ENCODE results near the gene PPFIA3. TPM values are rescaled to one million over a fixed set of nuclear protein-coding genes. Genes with fewer than 3 reads are reported as not detected.

The PPFIA3 gene
- total RNA-seq, 1 experiment from 2014 or later, result 56.3 TPM

GRCh38 chr19:49129238-49129583 is 9.9 kb downstream of the PPFIA3 start:
- H2AFZ ChIP-seq (ENCODE audit: low read length), result no peak overlapping the region
- ATAC-seq, result no peak
- TF ChIP-seq CTCF (conservative IDR thresholded peaks at IDR 0.05; ENCODE audit: low read depth, low read length) (no peak), EZH2 (IDR thresholded peaks at IDR 0.05; ENCODE audit: low read length, unreplicated experiment) (no peak), EZH2phosphoT487 (IDR thresholded peaks at IDR 0.05; ENCODE audit: borderline replicate concordance, low read length) (no peak)
- CTCF ChIA-PET, result no interaction called here
- H3K4me1 ChIP-seq (ENCODE audit: insufficient read depth, low read length), result no peaks in the 10 kb centered on the region; the same call in none of the 2 replicates
- H3K9me3 ChIP-seq (ENCODE audit: low read length), result no peaks in the 10 kb centered on the region
- no peak overlapping the region for H3K9ac ChIP-seq (ENCODE audit: low read length)
- H3K4me2 ChIP-seq (ENCODE audit: low read length), result no peak overlapping the region
- POLR2A ChIA-PET (ENCODE audit: unreplicated experiment), result no interaction called here
- H3K36me3 ChIP-seq (ENCODE audit: low read depth, low read length), result no peaks in the 10 kb centered on the region
- DNase-seq, result no peak
- no peaks in the 10 kb centered on the region for H4K20me1 ChIP-seq (ENCODE audit: low read length)
- no peak overlapping the region for H3K4me3 ChIP-seq (ENCODE audit: low read length)
- no peaks in the 10 kb centered on the region for H3K27me3 ChIP-seq (ENCODE audit: low read length)
- intact Hi-C loops (cut with micrococcal nuclease), result loop anchor here (2.0 kb wide), 1 partner anchor 14 kb away; no protein-coding TSS in a partner anchor
- H3F3A ChIP-seq (ENCODE audit: low read length, unreplicated experiment), result no peaks in the 10 kb centered on the region
- no TSS peak for BruUV-seq (replicated peaks)
- H3K79me2 ChIP-seq (ENCODE audit: low read length), result no peaks in the 10 kb centered on the region
- no peaks in the 10 kb centered on the region for H3K9me2 ChIP-seq (replicated peaks; ENCODE audit: low read length)
- H3K27ac ChIP-seq (ENCODE audit: low read length), result no peak overlapping the region

GRCh38 chr19:49130325-49130724 is 11.0 kb downstream of the PPFIA3 start:
- intact Hi-C loops (cut with micrococcal nuclease), result no loop called here
- no peaks in the 10 kb centered on the region for H4K20me1 ChIP-seq (ENCODE audit: low read length)
- no TSS peak for BruUV-seq (replicated peaks)
- no peaks in the 10 kb centered on the region for H3K79me2 ChIP-seq (ENCODE audit: low read length)
- no peak overlapping the region for H3K27ac ChIP-seq (ENCODE audit: low read length)
- CTCF ChIA-PET, result no interaction called here
- no peaks in the 10 kb centered on the region for H3K9me3 ChIP-seq (ENCODE audit: low read length)
- H2AFZ ChIP-seq (ENCODE audit: low read length), result no peak overlapping the region
- H3K4me1 ChIP-seq (ENCODE audit: insufficient read depth, low read length), result no peaks in the 10 kb centered on the region; the same call in none of the 2 replicates
- no peak overlapping the region for H3K9ac ChIP-seq (ENCODE audit: low read length)
- no peak overlapping the region for H3K4me2 ChIP-seq (ENCODE audit: low read length)
- no peak for DNase-seq
- no peak for TF ChIP-seq EZH2phosphoT487 (IDR thresholded peaks at IDR 0.05; ENCODE audit: borderline replicate concordance, low read length)
- TF ChIP-seq CTCF (conservative IDR thresholded peaks at IDR 0.05; ENCODE audit: low read depth, low read length), result no peak
- no peak for TF ChIP-seq EZH2 (IDR thresholded peaks at IDR 0.05; ENCODE audit: low read length, unreplicated experiment)
- H3K27me3 ChIP-seq (ENCODE audit: low read length), result no peaks in the 10 kb centered on the region
- no peak for ATAC-seq
- POLR2A ChIA-PET (ENCODE audit: unreplicated experiment), result no interaction called here
- no peak overlapping the region for H3K4me3 ChIP-seq (ENCODE audit: low read length)
- no peaks in the 10 kb centered on the region for H3K36me3 ChIP-seq (ENCODE audit: low read depth, low read length)
- H3K9me2 ChIP-seq (replicated peaks; ENCODE audit: low read length), result no peaks in the 10 kb centered on the region
- no peaks in the 10 kb centered on the region for H3F3A ChIP-seq (ENCODE audit: low read length, unreplicated experiment)

- H3K9ac ChIP-seq (ENCODE audit: low read length), result no peak overlapping the region
- intact Hi-C loops (cut with micrococcal nuclease), result no loop called here
- POLR2A ChIA-PET (ENCODE audit: unreplicated experiment), result no interaction called here
- no peak for TF ChIP-seq EZH2phosphoT487 (IDR thresholded peaks at IDR 0.05; ENCODE audit: borderline replicate concordance, low read length)
- TF ChIP-seq EZH2 (IDR thresholded peaks at IDR 0.05; ENCODE audit: low read length, unreplicated experiment), result no peak
- TF ChIP-seq CTCF (conservative IDR thresholded peaks at IDR 0.05; ENCODE audit: low read depth, low read length), result no peak
- H3K36me3 ChIP-seq (ENCODE audit: low read depth, low read length), result no peaks in the 10 kb centered on the region
- no peaks in the 10 kb centered on the region for H3K9me3 ChIP-seq (ENCODE audit: low read length)
- BruUV-seq (replicated peaks), result no TSS peak
- H3K27ac ChIP-seq (ENCODE audit: low read length), result no peak overlapping the region
- ATAC-seq, result no peak
- H3F3A ChIP-seq (ENCODE audit: low read length, unreplicated experiment), result no peaks in the 10 kb centered on the region
- H3K4me3 ChIP-seq (ENCODE audit: low read length), result no peak overlapping the region
- no peak overlapping the region for H3K4me2 ChIP-seq (ENCODE audit: low read length)
- no peaks in the 10 kb centered on the region for H4K20me1 ChIP-seq (ENCODE audit: low read length)
- CTCF ChIA-PET, result no interaction called here
- H2AFZ ChIP-seq (ENCODE audit: low read length), result no peak overlapping the region
- DNase-seq, result no peak
- no peaks in the 10 kb centered on the region for H3K9me2 ChIP-seq (replicated peaks; ENCODE audit: low read length)
- no peaks in the 10 kb centered on the region; the same call in 1 of the 2 replicates for H3K4me1 ChIP-seq (ENCODE audit: insufficient read depth, low read length)
- H3K79me2 ChIP-seq (ENCODE audit: low read length), result no peaks in the 10 kb centered on the region
- H3K27me3 ChIP-seq (ENCODE audit: low read length), result no peaks in the 10 kb centered on the region
These were observed 13.7 kb downstream of the PPFIA3 start for GRCh38 chr19:49132974-49133609.

Data from PC-3 (cell line).